GM12874 (cell line): ENCODE data around the gene VSTM2L.

Experiments
- CTCF ChIP-seq: IDR thresholded peaks from 2 replicates; pipeline ENCODE4 v1.5.1; 2011; ENCODE audit warnings: low read depth, mild to moderate bottlenecking, control low read depth, low read length, moderate library complexity; ENCODE audit not compliant: insufficient read depth

The VSTM2L gene

GRCh38 chr20:37881601-37882343 is 21.2 kb upstream of the VSTM2L start:
- no peak for TF ChIP-seq CTCF

GRCh38 chr20:37882961-37883712 is 19.8 kb upstream of the VSTM2L start:
- no peak for TF ChIP-seq CTCF

GRCh38 chr20:37885042-37885441 is 17.9 kb upstream of the VSTM2L start:
- TF ChIP-seq CTCF = no peak

GRCh38 chr20:37885593-37886503 is 17.1 kb upstream of the VSTM2L start:
- TF ChIP-seq CTCF = no peak

- TF ChIP-seq CTCF = no peak
Measured at GRCh38 chr20:37886851-37887297, 16.1 kb upstream of the VSTM2L start.

GRCh38 chr20:37888641-37889040 is 14.3 kb upstream of the VSTM2L start:
- TF ChIP-seq CTCF = no peak

GRCh38 chr20:37890108-37890507 is 12.8 kb upstream of the VSTM2L start:
- TF ChIP-seq CTCF = no peak
